NCI-H345 treated with DMSO at 0.1 percent for 48 hours (cell line): ENCODE data around the gene TLR7.
A peak's percentile ranks its signal among the peaks of the same experiment; 100 is the strongest.

ENCODE experiments used
- DNase-seq: peaks from one replicate; lab custom pipeline; 2025; ENCODE audit not compliant: unreplicated experiment; lab: John Stamatoyannopoulos, UW

Gene TLR7

GRCh38 chrX:12890467-12890866, 23.6 kb downstream of the TLR7 start:
- no peak for DNase-seq

- no peak for DNase-seq
These were observed 24.3 kb downstream of the TLR7 start for GRCh38 chrX:12891171-12891570.

GRCh38 chrX:12891915-12892506, 25.1 kb downstream of the TLR7 start:
- DNase-seq: no peak

- DNase-seq: no peak
These were observed 25.8 kb downstream of the TLR7 start for GRCh38 chrX:12892716-12893115.

GRCh38 chrX:12894074-12895030, 27.5 kb downstream of the TLR7 start:
- no peak for DNase-seq

- DNase-seq: no peak
These were observed 29.0 kb downstream of the TLR7 start for GRCh38 chrX:12895866-12896265.

- DNase-seq: no peak
These were observed 30.1 kb downstream of the TLR7 start for GRCh38 chrX:12896935-12897334.

GRCh38 chrX:12898073-12898472, 31.2 kb downstream of the TLR7 start:
- DNase-seq: no peak

GRCh38 chrX:12899506-12899905, 32.6 kb downstream of the TLR7 start:
- no peak for DNase-seq

- DNase-seq: peak; percentile 24
These were observed 34.6 kb downstream of the TLR7 start for GRCh38 chrX:12901486-12901885.

GRCh38 chrX:12903646-12904045, 36.8 kb downstream of the TLR7 start:
- no peak for DNase-seq

GRCh38 chrX:12906046-12906761, 39.3 kb downstream of the TLR7 start, which contains the start of gene TLR8:
Gene TLR8, plus strand, starts transcription at chrX:12906620. Its CDS starts 87 bp downstream, at chrX:12906707.
- no peak for DNase-seq

- no peak for DNase-seq
These were observed 43.7 kb downstream of the TLR7 start for GRCh38 chrX:12910423-12911121.

- DNase-seq: no peak
These were observed 44.2 kb downstream of the TLR7 start for GRCh38 chrX:12911122-12911470.

GRCh38 chrX:12912791-12913482, 46.1 kb downstream of the TLR7 start:
- DNase-seq: no peak

GRCh38 chrX:12917753-12918152, 50.9 kb downstream of the TLR7 start:
- DNase-seq: no peak

GRCh38 chrX:12919051-12919450, 52.2 kb downstream of the TLR7 start:
- no peak for DNase-seq

- DNase-seq: no peak
These were observed 52.7 kb downstream of the TLR7 start for GRCh38 chrX:12919620-12920019.

- DNase-seq: no peak
These were observed 54.1 kb downstream of the TLR7 start for GRCh38 chrX:12920990-12921389.

- DNase-seq: no peak
These were observed 55.2 kb downstream of the TLR7 start for GRCh38 chrX:12921886-12922598.
